ENCODE data around the gene STXBP2.

The STXBP2 gene

DNA sequence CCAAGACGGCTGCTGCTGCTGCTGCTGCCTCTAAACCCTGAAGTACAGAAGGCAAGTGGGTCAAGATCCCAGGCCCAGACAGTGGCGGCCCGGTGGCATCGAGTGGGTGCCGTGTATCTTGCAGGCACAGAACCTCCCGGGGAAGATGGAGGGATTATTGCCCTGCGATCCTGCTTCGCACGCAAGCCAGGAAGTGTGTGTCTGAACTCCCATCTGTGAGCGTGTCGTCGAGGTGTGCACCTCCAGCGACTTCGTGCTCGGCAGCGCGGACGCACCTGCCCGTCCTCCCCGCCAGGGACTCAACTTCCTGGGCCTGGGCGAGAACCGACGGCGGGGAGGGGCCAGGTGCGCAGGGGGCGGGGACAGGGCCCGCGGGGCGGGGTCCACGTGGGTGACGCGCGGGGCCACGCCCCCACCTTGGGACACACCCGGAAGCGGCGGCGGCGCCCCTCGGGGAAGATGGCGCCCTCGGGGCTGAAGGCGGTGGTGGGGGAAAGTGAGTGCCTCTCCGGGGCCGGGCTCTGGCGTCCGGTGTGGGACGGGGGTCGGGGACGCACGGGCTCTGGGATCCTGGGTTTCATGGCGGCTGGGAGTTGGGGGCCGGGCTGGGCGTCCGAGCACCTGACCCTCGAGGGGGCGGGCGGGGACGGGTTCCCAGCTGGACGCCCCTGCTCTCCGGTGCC is at the start of gene STXBP2:
Gene STXBP2, plus strand, starts transcription at position 420 of the 683 bp plus-strand sequence. Its CDS starts 40 bp downstream, at position 460.
- peak within 1 kb of the TSS; percentile 65; the same call in 1 of the 2 replicates for H3K9ac ChIP-seq (ENCODE audit: low read depth, low read length)
- H3K4me1 ChIP-seq (ENCODE audit: control insufficient read depth, insufficient read depth, low read length) = no peaks in the 10 kb centered on the region
- peaks cover 6% of the 10 kb centered on the region; the same call in 1 of the 2 replicates for H3K36me3 ChIP-seq (ENCODE audit: control insufficient read depth, insufficient read depth, low read length)

DNA sequence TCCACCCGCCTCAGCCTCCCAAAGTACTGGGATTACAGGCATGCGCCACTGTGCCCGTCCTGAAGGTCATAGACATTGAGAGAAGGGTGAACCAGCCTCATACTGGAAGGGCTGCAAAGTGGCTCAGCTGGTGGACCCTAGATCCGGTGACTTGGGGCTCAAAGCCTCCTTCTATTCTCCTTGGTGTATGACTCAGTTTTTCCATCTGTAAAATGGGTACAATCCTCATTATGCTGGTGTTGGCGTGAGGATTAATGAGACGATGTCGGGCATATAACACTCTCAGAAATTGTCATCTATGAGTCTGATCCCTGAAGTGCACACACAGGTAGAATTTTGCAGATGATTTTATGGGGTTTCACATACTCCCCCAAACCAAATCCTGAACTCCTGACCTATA is 47.1 kb upstream of the STXBP2 start:
- H3K9me3 ChIP-seq (ENCODE audit: control insufficient read depth, insufficient read depth, low read length) = no peaks in the 10 kb centered on the region
- H3K4me3 ChIP-seq (ENCODE audit: low read depth, low read length) = no peak overlapping the region
- no peak overlapping the region for H3K27ac ChIP-seq (ENCODE audit: low read depth, low read length)
- H3K27me3 ChIP-seq (ENCODE audit: control insufficient read depth, insufficient read depth, low read length) = no peaks in the 10 kb centered on the region
- H3K4me1 ChIP-seq (ENCODE audit: control insufficient read depth, insufficient read depth, low read length) = no peaks in the 10 kb centered on the region
- H3K9ac ChIP-seq (ENCODE audit: low read depth, low read length) = no peak overlapping the region
- no peaks in the 10 kb centered on the region for H3K36me3 ChIP-seq (ENCODE audit: control insufficient read depth, insufficient read depth, low read length)

More for the DNA sequence above, at the start of gene STXBP2:
- H3K27ac ChIP-seq (ENCODE audit: low read depth, low read length) = peak within 1 kb of the TSS; percentile 65
- H3K4me3 ChIP-seq (ENCODE audit: low read depth, low read length) = peak within 1 kb of the TSS; percentile 78
- peaks cover 30% of the 10 kb centered on the region for H3K27me3 ChIP-seq (ENCODE audit: control insufficient read depth, insufficient read depth, low read length)
- H3K9me3 ChIP-seq (ENCODE audit: control insufficient read depth, insufficient read depth, low read length) = no peaks in the 10 kb centered on the region

DNA sequence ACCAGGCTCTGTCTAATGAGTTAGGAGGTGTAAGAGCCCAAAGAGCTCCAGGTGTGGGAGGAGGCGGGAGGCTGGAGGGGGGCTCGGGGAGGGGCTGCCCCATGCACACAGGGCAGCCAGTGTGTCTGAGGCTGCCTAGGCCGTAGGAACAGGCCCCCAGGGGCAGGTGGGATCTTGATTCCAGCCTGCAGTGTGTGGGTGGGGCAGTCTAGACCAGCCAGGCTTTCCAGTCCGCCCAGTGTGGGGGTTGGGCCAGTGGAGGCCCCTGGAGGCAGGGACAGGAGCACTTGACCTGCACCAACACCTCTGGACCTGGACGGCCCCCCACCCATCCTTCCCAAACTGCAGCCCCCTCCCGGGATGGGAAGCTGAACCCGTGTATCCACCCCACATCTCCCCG is 46.7 kb upstream of the STXBP2 start:
- Histone ChIP-seq H3K9ac (ENCODE audit: low read depth, low read length) (no peak overlapping the region), H3K4me1 (ENCODE audit: control insufficient read depth, insufficient read depth, low read length) (no peaks in the 10 kb centered on the region), H3K4me3 (ENCODE audit: low read depth, low read length) (no peak overlapping the region), H3K27ac (ENCODE audit: low read depth, low read length) (no peak overlapping the region), H3K9me3 (ENCODE audit: control insufficient read depth, insufficient read depth, low read length) (no peaks in the 10 kb centered on the region), H3K36me3 (ENCODE audit: control insufficient read depth, insufficient read depth, low read length) (no peaks in the 10 kb centered on the region), H3K27me3 (ENCODE audit: control insufficient read depth, insufficient read depth, low read length) (no peaks in the 10 kb centered on the region)

DNA sequence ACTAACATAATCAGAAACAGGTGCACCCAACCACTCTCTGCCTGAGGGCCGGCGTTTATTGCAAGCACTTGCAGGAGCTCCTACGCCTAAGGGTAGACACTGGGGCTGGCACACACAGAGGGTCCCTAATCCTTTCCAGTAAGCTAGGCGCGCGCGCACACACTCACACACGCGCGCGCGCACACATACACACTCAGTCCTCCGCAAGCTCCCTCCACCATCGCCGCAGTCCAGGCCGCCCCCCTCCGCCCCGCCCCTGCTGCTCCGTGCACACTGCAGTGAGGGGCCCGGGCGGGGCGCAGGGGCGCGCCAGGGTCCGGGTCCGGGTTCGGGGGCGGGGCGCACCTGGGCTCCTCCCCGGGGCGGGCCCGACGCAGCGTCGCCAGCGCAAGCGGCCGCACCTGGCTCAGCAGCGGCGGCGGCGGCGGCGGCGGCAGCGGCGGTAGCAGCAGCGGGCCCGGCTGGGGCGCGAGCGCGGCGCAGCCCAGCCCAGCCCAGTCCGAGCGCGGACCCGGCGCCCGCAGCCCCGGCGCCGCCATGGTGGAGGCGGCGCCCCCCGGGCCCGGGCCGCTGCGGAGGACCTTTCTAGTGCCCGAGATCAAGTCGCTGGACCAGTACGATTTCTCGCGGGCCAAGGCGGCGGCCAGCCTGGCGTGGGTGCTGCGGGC is 41.3 kb upstream of the STXBP2 start, which contains the start of gene CAMSAP3:
Gene CAMSAP3, plus strand, starts transcription at position 398 of the 668 bp plus-strand sequence. Its CDS starts 140 bp downstream, at position 538.
- Histone ChIP-seq H3K36me3 (ENCODE audit: control insufficient read depth, insufficient read depth, low read length) (no peaks in the 10 kb centered on the region), H3K9ac (ENCODE audit: low read depth, low read length) (no peak within 1 kb of the TSS; the same call in 1 of the 2 replicates)

DNA sequence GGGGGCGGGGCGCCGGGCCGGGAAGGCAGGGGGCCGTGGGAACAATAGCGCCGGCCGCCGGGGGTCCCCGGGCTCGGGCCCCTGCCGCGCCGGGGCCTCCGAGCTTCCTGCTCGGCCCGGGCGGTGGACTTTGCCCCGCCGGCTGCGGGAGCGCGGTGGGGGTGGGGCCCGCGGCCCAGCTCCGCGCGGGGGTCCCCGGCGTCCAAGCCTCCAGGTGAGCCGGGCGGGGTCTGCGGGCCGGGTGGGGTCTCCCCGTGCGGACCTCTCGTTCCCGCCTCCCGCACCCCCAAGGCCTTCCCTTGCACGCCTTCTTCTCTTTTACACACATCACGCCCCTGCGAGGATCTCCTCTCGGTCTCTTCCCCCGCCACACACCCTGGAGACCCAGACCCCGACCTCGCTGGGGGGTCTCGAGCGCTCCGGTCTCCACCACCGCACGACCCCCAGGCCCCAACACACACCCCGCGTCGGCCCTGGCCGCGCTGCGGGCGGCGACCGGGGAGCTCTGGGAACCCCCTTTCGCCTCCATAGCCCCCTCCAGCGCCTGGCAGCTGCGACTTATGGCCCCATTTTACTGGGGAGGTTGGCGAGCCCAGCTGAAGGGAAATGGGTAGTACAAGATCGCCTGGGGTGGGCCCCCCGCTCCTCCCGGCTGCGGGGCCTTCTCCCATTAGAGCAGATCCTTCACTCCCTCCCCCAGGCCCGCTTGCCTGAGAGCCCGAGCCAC is 40.5 kb upstream of the STXBP2 start:
- no peaks in the 10 kb centered on the region for H3K27me3 ChIP-seq (ENCODE audit: control insufficient read depth, insufficient read depth, low read length)
- H3K4me3 ChIP-seq (ENCODE audit: low read depth, low read length) = peak overlapping the region; percentile 71
- H3K4me1 ChIP-seq (ENCODE audit: control insufficient read depth, insufficient read depth, low read length) = peaks cover 9% of the 10 kb centered on the region
- H3K9me3 ChIP-seq (ENCODE audit: control insufficient read depth, insufficient read depth, low read length) = no peaks in the 10 kb centered on the region
- no peak overlapping the region; the same call in 1 of the 2 replicates for H3K9ac ChIP-seq (ENCODE audit: low read depth, low read length)
- no peak overlapping the region for H3K27ac ChIP-seq (ENCODE audit: low read depth, low read length)
- H3K36me3 ChIP-seq (ENCODE audit: control insufficient read depth, insufficient read depth, low read length) = no peaks in the 10 kb centered on the region

More for the DNA sequence above, 41.3 kb upstream of the STXBP2 start, which contains the start of gene CAMSAP3:
- H3K9me3 ChIP-seq (ENCODE audit: control insufficient read depth, insufficient read depth, low read length) = no peaks in the 10 kb centered on the region
- no peak within 1 kb of the TSS for H3K27ac ChIP-seq (ENCODE audit: low read depth, low read length)
- peak within 1 kb of the TSS; percentile 71 for H3K4me3 ChIP-seq (ENCODE audit: low read depth, low read length)
- no peaks in the 10 kb centered on the region for H3K27me3 ChIP-seq (ENCODE audit: control insufficient read depth, insufficient read depth, low read length)
- peaks cover 9% of the 10 kb centered on the region for H3K4me1 ChIP-seq (ENCODE audit: control insufficient read depth, insufficient read depth, low read length)

DNA sequence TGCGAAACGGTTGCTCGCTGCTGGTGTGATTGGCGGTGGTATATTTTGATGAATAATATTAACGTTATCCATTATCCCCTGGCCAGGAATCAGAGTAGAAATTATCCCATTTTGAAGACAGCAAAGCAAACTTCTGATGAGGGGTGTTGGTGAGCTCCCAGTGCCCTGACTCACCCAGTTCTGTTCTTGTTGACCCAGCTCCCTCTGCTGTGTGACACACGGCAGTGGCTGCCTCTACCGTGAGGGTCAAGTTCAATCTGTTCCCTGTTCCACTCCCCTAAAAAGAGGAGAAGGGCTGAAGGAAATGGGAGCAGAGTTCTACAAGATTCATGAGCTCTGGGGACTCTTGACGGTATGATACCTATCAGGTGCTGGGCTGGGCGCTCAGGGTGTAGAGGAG is 39.2 kb upstream of the STXBP2 start:
- Histone ChIP-seq H3K4me1 (ENCODE audit: control insufficient read depth, insufficient read depth, low read length) (peaks cover 9% of the 10 kb centered on the region), H3K9me3 (ENCODE audit: control insufficient read depth, insufficient read depth, low read length) (no peaks in the 10 kb centered on the region), H3K36me3 (ENCODE audit: control insufficient read depth, insufficient read depth, low read length) (no peaks in the 10 kb centered on the region), H3K4me3 (ENCODE audit: low read depth, low read length) (no peak overlapping the region), H3K27ac (ENCODE audit: low read depth, low read length) (no peak overlapping the region), H3K27me3 (ENCODE audit: control insufficient read depth, insufficient read depth, low read length) (no peaks in the 10 kb centered on the region), H3K9ac (ENCODE audit: low read depth, low read length) (no peak overlapping the region)

GRCh38 chr19:7598180-7598579 is 38.7 kb upstream of the STXBP2 start:
- Histone ChIP-seq H3K27ac (ENCODE audit: low read depth, low read length) (no peak overlapping the region), H3K27me3 (ENCODE audit: control insufficient read depth, insufficient read depth, low read length) (no peaks in the 10 kb centered on the region), H3K36me3 (ENCODE audit: control insufficient read depth, insufficient read depth, low read length) (no peaks in the 10 kb centered on the region), H3K4me3 (ENCODE audit: low read depth, low read length) (no peak overlapping the region), H3K9ac (ENCODE audit: low read depth, low read length) (no peak overlapping the region), H3K4me1 (ENCODE audit: control insufficient read depth, insufficient read depth, low read length) (peaks cover 9% of the 10 kb centered on the region), H3K9me3 (ENCODE audit: control insufficient read depth, insufficient read depth, low read length) (no peaks in the 10 kb centered on the region)

DNA sequence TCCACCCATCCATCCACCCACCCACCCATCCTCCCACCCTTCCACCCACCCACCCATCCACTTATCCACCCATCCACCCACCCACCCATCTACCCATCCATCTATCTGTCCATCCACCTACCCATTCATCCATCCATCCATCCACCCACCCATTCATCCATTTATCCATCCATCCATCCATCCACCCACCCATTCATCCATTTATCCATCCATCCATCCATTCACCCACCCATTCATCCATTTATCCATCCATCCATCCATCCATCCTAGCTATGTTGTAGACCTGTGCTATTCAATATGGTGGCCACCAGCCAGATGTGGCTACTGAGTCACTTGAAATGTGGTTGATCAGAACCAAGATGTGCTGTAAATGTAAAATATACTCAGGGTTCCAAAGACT is 36.2 kb upstream of the STXBP2 start:
- peaks cover 9% of the 10 kb centered on the region for H3K4me1 ChIP-seq (ENCODE audit: control insufficient read depth, insufficient read depth, low read length)
- H3K9me3 ChIP-seq (ENCODE audit: control insufficient read depth, insufficient read depth, low read length) = no peaks in the 10 kb centered on the region
- no peak overlapping the region for H3K9ac ChIP-seq (ENCODE audit: low read depth, low read length)
- H3K4me3 ChIP-seq (ENCODE audit: low read depth, low read length) = no peak overlapping the region
- no peaks in the 10 kb centered on the region for H3K27me3 ChIP-seq (ENCODE audit: control insufficient read depth, insufficient read depth, low read length)
- no peaks in the 10 kb centered on the region for H3K36me3 ChIP-seq (ENCODE audit: control insufficient read depth, insufficient read depth, low read length)
- no peak overlapping the region for H3K27ac ChIP-seq (ENCODE audit: low read depth, low read length)

GRCh38 chr19:7602240-7602934 is 34.5 kb upstream of the STXBP2 start:
- Histone ChIP-seq H3K9me3 (ENCODE audit: control insufficient read depth, insufficient read depth, low read length) (no peaks in the 10 kb centered on the region), H3K27ac (ENCODE audit: low read depth, low read length) (no peak overlapping the region), H3K4me1 (ENCODE audit: control insufficient read depth, insufficient read depth, low read length) (peaks cover 3% of the 10 kb centered on the region; the same call in 1 of the 2 replicates), H3K4me3 (ENCODE audit: low read depth, low read length) (no peak overlapping the region), H3K36me3 (ENCODE audit: control insufficient read depth, insufficient read depth, low read length) (no peaks in the 10 kb centered on the region), H3K27me3 (ENCODE audit: control insufficient read depth, insufficient read depth, low read length) (no peaks in the 10 kb centered on the region), H3K9ac (ENCODE audit: low read depth, low read length) (no peak overlapping the region)

GRCh38 chr19:7602935-7603497 is 33.9 kb upstream of the STXBP2 start:
- Histone ChIP-seq H3K9ac (ENCODE audit: low read depth, low read length) (no peak overlapping the region), H3K27me3 (ENCODE audit: control insufficient read depth, insufficient read depth, low read length) (no peaks in the 10 kb centered on the region), H3K36me3 (ENCODE audit: control insufficient read depth, insufficient read depth, low read length) (peaks cover under 1% of the 10 kb centered on the region), H3K4me3 (ENCODE audit: low read depth, low read length) (no peak overlapping the region), H3K9me3 (ENCODE audit: control insufficient read depth, insufficient read depth, low read length) (no peaks in the 10 kb centered on the region), H3K27ac (ENCODE audit: low read depth, low read length) (no peak overlapping the region), H3K4me1 (ENCODE audit: control insufficient read depth, insufficient read depth, low read length) (no peaks in the 10 kb centered on the region)

Data from HUES48 (cell line).